MCF 10A (cell line): ENCODE measurements around the gene COQ8A. TPM values are rescaled to one million over a fixed set of nuclear protein-coding genes. Genes with fewer than 3 reads are reported as not detected.

Experiments
- BruUV-seq: library from RNA; stranded (reverse); fragments of 400-500 nt; replicated peaks from 2 replicates; lab custom pipeline; 2021; lab: Mats Ljungman, UMichigan
- CTCF ChIA-PET: fragments of 300-600 bp; sonication (Branson Sonifier 250); formaldehyde crosslinking; extraction: SDS; loops from one replicate; lab custom pipeline; 2021; ENCODE audit warnings: antibody characterized with exemption, inconsistent platforms; lab: Yijun Ruan, JAX
- POLR2A ChIA-PET: fragments of 300-600, 350-650 bp; sonication (Branson Sonifier 250); formaldehyde crosslinking; extraction: SDS; loops from one replicate; lab custom pipeline; 2020; ENCODE audit warnings: antibody characterized with exemption, inconsistent platforms; lab: Yijun Ruan, JAX
- DNase-seq: peaks from one replicate; pipeline ENCODE4 v3.0.0-alpha.2; 2018; ENCODE audit not compliant: unreplicated experiment
- H3K27ac Mint-ChIP-seq: one replicate; pipeline ENCODE4 v1.8.0; 2022; ENCODE audit warnings: mild to moderate bottlenecking, low read depth, mixed read lengths; ENCODE audit not compliant: unreplicated experiment
- H3K27me3 Mint-ChIP-seq: one replicate; pipeline ENCODE4 v1.8.0; 2022; ENCODE audit warnings: mixed read lengths; ENCODE audit not compliant: insufficient read depth, unreplicated experiment
- H3K36me3 Mint-ChIP-seq: one replicate; pipeline ENCODE4 v1.8.0; 2022; ENCODE audit warnings: mild to moderate bottlenecking, moderate library complexity, mixed read lengths; ENCODE audit not compliant: insufficient read depth, unreplicated experiment
- H3K4me1 Mint-ChIP-seq: one replicate; pipeline ENCODE4 v1.8.0; 2022; ENCODE audit warnings: mixed read lengths; ENCODE audit not compliant: insufficient read depth, unreplicated experiment
- H3K4me3 Mint-ChIP-seq: one replicate; pipeline ENCODE4 v1.8.0; 2022; ENCODE audit warnings: mild to moderate bottlenecking, moderate library complexity, mixed read lengths; ENCODE audit not compliant: unreplicated experiment
- H3K9me3 Mint-ChIP-seq: one replicate; pipeline ENCODE4 v1.8.0; 2022; ENCODE audit warnings: mixed read lengths; ENCODE audit not compliant: unreplicated experiment
- CTCF ChIP-seq: fragments of 200-600 bp; IDR thresholded peaks from one replicate; pipeline ENCODE4 v1.8.0; 2022; ENCODE audit warnings: antibody characterized with exemption, mild to moderate bottlenecking; ENCODE audit not compliant: unreplicated experiment
- intact Hi-C: fragments of 100-400 bp; cut with micrococcal nuclease; formaldehyde crosslinking; loops from 2 replicates; pipeline ENCODE4 v1.14.1; 2022
- total RNA-seq: library from RNA; stranded (reverse); gene quantifications from 2 replicates; pipeline ENCODE4 v1.2.3, GENCODE V29; 2022

COQ8A gene
- total RNA-seq, 1 experiment from 2014 or later = 26.4 TPM

GRCh38 chr1:226985839-226986463 is 45.9 kb downstream of the COQ8A start:
- no peaks in the 10 kb centered on the region for H3K4me1 Mint-ChIP-seq
- H3K36me3 Mint-ChIP-seq = peaks cover 93% of the 10 kb centered on the region
- ChIA-PET POLR2A (interaction anchor here (1.0 kb wide), 1 partner anchor 47 kb away, joined by 3 read pairs; no protein-coding TSS in a partner anchor), CTCF (interaction anchor here (0.6 kb wide), 2 partner anchors 451 to 842 kb away, joined by 4 to 5 read pairs; no protein-coding TSS in a partner anchor)
- DNase-seq = no peak
- intact Hi-C loops = no loop called here
- peak overlapping the region; percentile 64 for H3K27ac Mint-ChIP-seq
- H3K9me3 Mint-ChIP-seq = no peaks in the 10 kb centered on the region
- no peak overlapping the region for H3K4me3 Mint-ChIP-seq
- no peak for TF ChIP-seq CTCF
- no TSS peak for BruUV-seq
- no peaks in the 10 kb centered on the region for H3K27me3 Mint-ChIP-seq

GRCh38 chr1:226986496-226987178 is 46.5 kb downstream of the COQ8A start:
- no peaks in the 10 kb centered on the region for H3K4me1 Mint-ChIP-seq
- intact Hi-C loops = no loop called here
- no peak for TF ChIP-seq CTCF
- no peak overlapping the region for H3K4me3 Mint-ChIP-seq
- POLR2A ChIA-PET = interaction anchor here (1.0 kb wide), 1 partner anchor 48 kb away, joined by 3 read pairs; no protein-coding TSS in a partner anchor
- no peaks in the 10 kb centered on the region for H3K27me3 Mint-ChIP-seq
- H3K27ac Mint-ChIP-seq = peak overlapping the region; percentile 64
- DNase-seq = no peak
- peaks cover 87% of the 10 kb centered on the region for H3K36me3 Mint-ChIP-seq
- BruUV-seq = TSS peak; percentile 59
- H3K9me3 Mint-ChIP-seq = no peaks in the 10 kb centered on the region
- CTCF ChIA-PET = interaction anchor here (0.6 kb wide), 1 partner anchor 450 kb away, joined by 4 read pairs; no protein-coding TSS in a partner anchor

- ChIA-PET CTCF (no interaction called here), POLR2A (no interaction called here)
- Mint-ChIP-seq H3K4me3 (no peak overlapping the region), H3K27ac (no peak overlapping the region), H3K4me1 (no peaks in the 10 kb centered on the region), H3K27me3 (no peaks in the 10 kb centered on the region), H3K36me3 (peaks cover 82% of the 10 kb centered on the region), H3K9me3 (no peaks in the 10 kb centered on the region)
- BruUV-seq = no TSS peak
- TF ChIP-seq CTCF = no peak
- no peak for DNase-seq
- intact Hi-C loops = no loop called here
Observed at GRCh38 chr1:226987179-226987536, 47.1 kb downstream of the COQ8A start.

- no peak for DNase-seq
- Mint-ChIP-seq H3K4me1 (no peaks in the 10 kb centered on the region), H3K27me3 (no peaks in the 10 kb centered on the region), H3K36me3 (peaks cover 78% of the 10 kb centered on the region), H3K4me3 (no peak overlapping the region), H3K9me3 (no peaks in the 10 kb centered on the region), H3K27ac (no peak overlapping the region)
- no TSS peak for BruUV-seq
- intact Hi-C loops = no loop called here
- ChIA-PET POLR2A (no interaction called here), CTCF (interaction anchor here (0.6 kb wide), 2 partner anchors 159 to 681 kb away, joined by 3 read pairs; no protein-coding TSS in a partner anchor)
- no peak for TF ChIP-seq CTCF
Observed at GRCh38 chr1:226987623-226988333, 47.7 kb downstream of the COQ8A start.
